B cell (primary cell): ENCODE measurements around the gene KIF20B. TPM values are rescaled to one million over a fixed set of nuclear protein-coding genes. Genes with fewer than 3 reads are reported as not detected.

Experiments used
- ATAC-seq: fragments of 200-7000 bp; cut with Tn5 transposase; one replicate; pipeline ENCODE4 v1.10.0; 2021; ENCODE audit warnings: low read depth, mild to moderate bottlenecking, moderate number of reproducible peaks, moderate library complexity
- CTCF ChIA-PET: fragments of 350-600 bp; sonication (Branson Sonifier 250); formaldehyde crosslinking; loops from one replicate; lab custom pipeline; 2021; ENCODE audit warnings: antibody characterized with exemption, inconsistent platforms; lab: Charles Lee
- POLR2A ChIA-PET: fragments of 350-600 bp; sonication (Branson Sonifier 250); formaldehyde crosslinking; loops from one replicate; lab custom pipeline; 2021; ENCODE audit warnings: antibody characterized with exemption; lab: Charles Lee
- DNase-seq: peaks from one replicate; pipeline ENCODE4 v3.0.0; 2013
- H2AFZ ChIP-seq: 2 replicates; pipeline ENCODE4 v1.6.1; 2012; ENCODE audit warnings: mild to moderate bottlenecking, low read depth, low read length; ENCODE audit not compliant: insufficient read depth, poor library complexity, severe bottlenecking
- H3K27ac ChIP-seq, 2 donors: 1 replicate in 1 of 2; 2 replicates in 1 of 2; pipeline ENCODE4 v1.5.1; 2012 to 2013; ENCODE audit warnings: low read length in 2 of 2, mild to moderate bottlenecking in 2 of 2, moderate library complexity in 1 of 2
- H3K27me3 ChIP-seq, 4 experiments: fragments of 200-600 bp in 1 of 4; sonication (generic) in 1 of 4; replicated peaks in 1 of 4; 1 replicate in 2 of 4; 2 replicates in 2 of 4; pipeline versions ENCODE4 v1.6.1 to v1.7.0; 2013 to 2016; ENCODE audit warnings: low read length in 3 of 4, mild to moderate bottlenecking in 2 of 4, mixed read lengths in 1 of 4, moderate library complexity in 1 of 4; ENCODE audit not compliant: insufficient read depth in 4 of 4, control insufficient read depth in 3 of 4; ENCODE audit errors: control extremely low read depth in 1 of 4
- H3K36me3 ChIP-seq, 2 experiments: replicated peaks in 1 of 2; 1 replicate in 1 of 2; 2 replicates in 1 of 2; pipeline versions ENCODE4 v1.6.1 to v1.7.1; 2013; ENCODE audit warnings: low read length in 1 of 2; ENCODE audit not compliant: insufficient read depth in 2 of 2, control insufficient read depth in 1 of 2; ENCODE audit errors: control extremely low read depth in 1 of 2, extremely low read depth in 1 of 2
- H3K4me1 ChIP-seq, 2 donors: fragments of 200-600 bp in 1 of 2; sonication (generic) in 1 of 2; 1 replicate in 1 of 2; 2 replicates in 1 of 2; pipeline versions ENCODE4 v1.5.1 to v1.6.1; 2013 to 2017; ENCODE audit warnings: low read length in 2 of 2; ENCODE audit not compliant: control insufficient read depth in 2 of 2, insufficient read depth in 2 of 2
- H3K4me2 ChIP-seq: replicated peaks from 2 replicates; pipeline ENCODE3; 2012; ENCODE audit warnings: mild to moderate bottlenecking, low read depth, low read length; ENCODE audit not compliant: poor library complexity, severe bottlenecking
- H3K4me3 ChIP-seq, 5 experiments: fragments of 200-600 bp in 1 of 5; sonication (generic) in 1 of 5; 1 replicate in 3 of 5; 2 replicates in 2 of 5; pipeline versions ENCODE4 v1.5.1 to v1.7.0; 2011 to 2016; ENCODE audit warnings: low read length in 4 of 5, mild to moderate bottlenecking in 4 of 5, low read depth in 2 of 5, control low read depth in 1 of 5, moderate library complexity in 1 of 5; ENCODE audit not compliant: insufficient read depth in 1 of 5; ENCODE audit errors: control extremely low read depth in 1 of 5, extremely low read depth in 1 of 5
- H3K79me2 ChIP-seq: fragments of 200-600 bp; sonication (generic); one replicate; pipeline ENCODE4 v1.6.0; 2016; ENCODE audit warnings: low read length; ENCODE audit not compliant: control insufficient read depth, insufficient read depth
- H3K9ac ChIP-seq: fragments of 200-600 bp; sonication (generic); 2 replicates; pipeline ENCODE4 v1.6.1; 2017; ENCODE audit warnings: mild to moderate bottlenecking, low read length, moderate library complexity
- H3K9me3 ChIP-seq, 3 donors: one replicate each; pipeline versions ENCODE4 v1.6.1 to v1.7.1; 2013; ENCODE audit warnings: low read length in 2 of 3; ENCODE audit not compliant: control insufficient read depth in 2 of 3, insufficient read depth in 1 of 3; ENCODE audit errors: control extremely low read depth in 1 of 3
- H4K20me1 ChIP-seq: 2 replicates; pipeline ENCODE4 v1.6.0; 2012; ENCODE audit warnings: mild to moderate bottlenecking, low read length; ENCODE audit not compliant: insufficient read depth, control insufficient read depth, poor library complexity, severe bottlenecking
- H3K27ac Mint-ChIP-seq: one replicate; pipeline ENCODE4 v1.8.0; 2021; ENCODE audit warnings: mixed read lengths
- H3K27me3 Mint-ChIP-seq: one replicate; pipeline ENCODE4 v1.8.0; 2021; ENCODE audit warnings: mixed read lengths
- H3K4me1 Mint-ChIP-seq: one replicate; pipeline ENCODE4 v1.8.0; 2021; ENCODE audit warnings: mixed read lengths
- H3K4me3 Mint-ChIP-seq: one replicate; pipeline ENCODE4 v1.8.0; 2021; ENCODE audit warnings: mixed read lengths
- H3K9me3 Mint-ChIP-seq: one replicate; pipeline ENCODE4 v1.8.0; 2022; ENCODE audit warnings: mixed read lengths; ENCODE audit not compliant: insufficient read depth
- EZH2 ChIP-seq: IDR thresholded peaks from 2 replicates; pipeline ENCODE4 v1.6.1; 2012; ENCODE audit warnings: borderline replicate concordance, low read depth, mild to moderate bottlenecking, moderate library complexity, low read length; ENCODE audit not compliant: insufficient read depth, poor library complexity, severe bottlenecking
- WGBS: methylation state at CpG from one replicate; pipeline ENCODE4 v1.1.5; 2013; ENCODE audit warnings: missing lambda C conversion rate; ENCODE audit not compliant: insufficient coverage; 5-methylcytosine and 5-hydroxymethylcytosine counted together
- intact Hi-C: fragments of 100-400 bp; cut with micrococcal nuclease; formaldehyde crosslinking; loops from one replicate; pipeline ENCODE4 v1.10.0; 2022
- polyA plus RNA-seq: library from polyadenylated mRNA; depleted of rRNA; stranded (reverse); fragments of >200 nt; gene quantifications from 2 replicates; pipeline ENCODE4 v1.2.3, GENCODE V29; 2012
- total RNA-seq, 2 donors: library from RNA; stranded (reverse); fragments of 120-200 nt in 1 of 2; gene quantifications; 1 replicate in 1 of 2; 2 replicates in 1 of 2; pipeline versions ENCODE4 v1.2.3 to v1.2.4, GENCODE V29; 2013 to 2022
- TF ChIP-seq, protein P1 (sequence below): fragments of 200-600 bp; IDR thresholded peaks from one replicate; pipeline ENCODE4 v1.8.0; 2022; ENCODE audit warnings: antibody characterized with exemption, mild to moderate bottlenecking

The KIF20B gene
- total and polyA plus RNA-seq, 2 donors (not counting 1 experiment from before 2014, with no cell fraction given), result 1.6 to 24.6 TPM

DNA sequence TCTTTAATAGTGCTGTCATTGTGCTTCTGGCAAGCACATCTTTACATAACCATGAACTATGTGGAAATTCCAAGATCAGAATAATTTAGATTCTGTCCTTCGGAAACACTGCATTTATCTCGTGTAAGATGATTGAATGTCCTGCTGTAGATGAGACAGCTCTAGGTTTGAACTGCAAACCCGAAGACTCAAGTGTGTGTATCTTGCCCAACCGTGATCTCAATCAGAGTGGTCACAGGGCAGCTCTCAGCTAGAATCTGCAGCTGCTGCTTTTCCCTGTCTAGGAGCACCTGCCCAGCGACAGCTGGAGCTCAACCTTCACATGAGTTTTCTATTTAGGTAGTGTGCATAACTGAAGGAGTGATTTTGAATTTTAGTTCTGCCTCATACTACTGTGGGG is 17.5 kb upstream of the KIF20B start:
- no peak for ATAC-seq
- no peak overlapping the region for H3K4me3 ChIP-seq
- H3K27ac ChIP-seq, result no peak overlapping the region
- WGBS, result 84% methylated on average over 5 of the region's 5 CpGs
- no peak overlapping the region for H3K4me2 ChIP-seq
- POLR2A ChIA-PET, result no interaction called here
- Mint-ChIP-seq H3K27ac (no peak overlapping the region), H3K4me3 (no peak overlapping the region), H3K27me3 (peaks cover 8% of the 10 kb centered on the region), H3K4me1 (peaks cover 4% of the 10 kb centered on the region), H3K9me3 (no peaks in the 10 kb centered on the region)
- no peaks in the 10 kb centered on the region for H3K36me3 ChIP-seq
- intact Hi-C loops, result no loop called here
- CTCF ChIA-PET, result interaction anchor here (0.6 kb wide), 1 partner anchor 23 kb away, joined by 3 read pairs; no protein-coding TSS in a partner anchor
- no peak overlapping the region for H3K9ac ChIP-seq
- no peak for DNase-seq
- no peak overlapping the region for H2AFZ ChIP-seq
- H3K27me3 ChIP-seq, result no peaks in the 10 kb centered on the region
- no peaks in the 10 kb centered on the region for H3K9me3 ChIP-seq
- TF ChIP-seq EZH2, result no peak
- TF ChIP-seq, protein P1, sequence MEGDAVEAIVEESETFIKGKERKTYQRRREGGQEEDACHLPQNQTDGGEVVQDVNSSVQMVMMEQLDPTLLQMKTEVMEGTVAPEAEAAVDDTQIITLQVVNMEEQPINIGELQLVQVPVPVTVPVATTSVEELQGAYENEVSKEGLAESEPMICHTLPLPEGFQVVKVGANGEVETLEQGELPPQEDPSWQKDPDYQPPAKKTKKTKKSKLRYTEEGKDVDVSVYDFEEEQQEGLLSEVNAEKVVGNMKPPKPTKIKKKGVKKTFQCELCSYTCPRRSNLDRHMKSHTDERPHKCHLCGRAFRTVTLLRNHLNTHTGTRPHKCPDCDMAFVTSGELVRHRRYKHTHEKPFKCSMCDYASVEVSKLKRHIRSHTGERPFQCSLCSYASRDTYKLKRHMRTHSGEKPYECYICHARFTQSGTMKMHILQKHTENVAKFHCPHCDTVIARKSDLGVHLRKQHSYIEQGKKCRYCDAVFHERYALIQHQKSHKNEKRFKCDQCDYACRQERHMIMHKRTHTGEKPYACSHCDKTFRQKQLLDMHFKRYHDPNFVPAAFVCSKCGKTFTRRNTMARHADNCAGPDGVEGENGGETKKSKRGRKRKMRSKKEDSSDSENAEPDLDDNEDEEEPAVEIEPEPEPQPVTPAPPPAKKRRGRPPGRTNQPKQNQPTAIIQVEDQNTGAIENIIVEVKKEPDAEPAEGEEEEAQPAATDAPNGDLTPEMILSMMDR, result no peak
- H4K20me1 ChIP-seq, result no peaks in the 10 kb centered on the region
- no peaks in the 10 kb centered on the region for H3K4me1 ChIP-seq
- no peaks in the 10 kb centered on the region for H3K79me2 ChIP-seq

DNA sequence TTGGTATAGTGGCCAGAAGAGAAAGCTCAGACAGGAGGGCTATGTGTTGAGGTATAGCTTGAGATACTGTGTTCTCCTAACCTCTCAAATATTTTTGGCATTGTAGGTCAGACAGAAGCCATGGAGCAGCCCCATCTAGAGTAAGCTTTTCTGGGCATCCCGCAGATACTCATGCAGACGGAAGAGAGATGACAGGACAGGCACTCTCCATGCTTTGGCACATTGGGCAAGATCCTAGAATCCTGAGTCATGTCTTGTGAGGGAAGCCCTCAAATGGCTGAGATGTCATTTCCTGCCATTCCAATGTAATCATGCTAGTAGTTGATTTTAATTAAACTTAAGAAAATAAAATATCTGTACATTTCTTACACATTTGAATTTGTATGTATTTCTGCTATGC is 16.8 kb upstream of the KIF20B start:
- no peak for ATAC-seq
- CTCF ChIA-PET, result interaction anchor here (0.6 kb wide), 1 partner anchor 22 kb away, joined by 3 read pairs; no protein-coding TSS in a partner anchor
- H3K27me3 Mint-ChIP-seq, result peaks cover 8% of the 10 kb centered on the region

More for the DNA sequence above, 16.8 kb upstream of the KIF20B start:
- Mint-ChIP-seq H3K9me3 (no peaks in the 10 kb centered on the region), H3K27ac (no peak overlapping the region), H3K4me3 (no peak overlapping the region), H3K4me1 (peaks cover 4% of the 10 kb centered on the region)
- no peak overlapping the region for H2AFZ ChIP-seq
- WGBS, result 100% methylated on average over 2 of the region's 2 CpGs
- H4K20me1 ChIP-seq, result no peaks in the 10 kb centered on the region
- no peak for DNase-seq
- no peaks in the 10 kb centered on the region for H3K36me3 ChIP-seq
- POLR2A ChIA-PET, result no interaction called here
- no peak overlapping the region for H3K9ac ChIP-seq
- intact Hi-C loops, result no loop called here
- no peaks in the 10 kb centered on the region for H3K4me1 ChIP-seq
- H3K79me2 ChIP-seq, result no peaks in the 10 kb centered on the region
- H3K4me3 ChIP-seq, result no peak overlapping the region
- TF ChIP-seq, protein P1, result no peak
- TF ChIP-seq EZH2, result no peak
- no peaks in the 10 kb centered on the region for H3K9me3 ChIP-seq
- no peak overlapping the region for H3K27ac ChIP-seq
- H3K4me2 ChIP-seq, result no peak overlapping the region
- no peaks in the 10 kb centered on the region for H3K27me3 ChIP-seq
